ENCODE data around the gene SRCAP. TPM values are rescaled to one million over a fixed set of nuclear protein-coding genes. Genes with fewer than 3 reads are reported as not detected.

The SRCAP gene
- total and polyA plus RNA-seq, 2 donors from 2014 or later, result 1.6 to 71.9 TPM

GRCh38 chr16:30736995-30737793, 38.2 kb downstream of the SRCAP start:
- peak in 1 of 5 donors; percentile 73 for DNase-seq
- Histone ChIP-seq H3K9ac (ENCODE audit: low read length in 3 of 3) (no peak overlapping the region), H3K4me1 (ENCODE audit: control insufficient read depth in 2 of 3, insufficient read depth in 2 of 3, low read depth in 1 of 3, low read length in 3 of 3) (peaks cover 0 to 8% (median 8%) of the 10 kb centered on the region in 3 donors), H3K9me3 (ENCODE audit: control insufficient read depth in 2 of 3, insufficient read depth in 1 of 3, low read length in 3 of 3) (no peaks in the 10 kb centered on the region), H3K27ac (ENCODE audit: low read depth in 2 of 2, low read length in 2 of 2) (no peak overlapping the region), H3K36me3 (ENCODE audit: control insufficient read depth in 2 of 3, insufficient read depth in 3 of 3, low read length in 3 of 3) (peaks cover 9 to 55% (median 37%) of the 10 kb centered on the region in 3 donors), H3K4me3 (ENCODE audit: low read length in 3 of 3) (no peak overlapping the region), H3K27me3 (ENCODE audit: control insufficient read depth, insufficient read depth, low read length) (no peaks in the 10 kb centered on the region)
- no peak for FAIRE-seq
- intact Hi-C loops (cut with DNase I), result no loop called here
- no peak for TF ChIP-seq CTCF (IDR thresholded peaks at IDR 0.05; ENCODE audit: borderline replicate concordance, extremely low read depth, insufficient read depth)

- Histone ChIP-seq H3K27me3 (ENCODE audit: control insufficient read depth, insufficient read depth, low read length) (no peaks in the 10 kb centered on the region), H3K9ac (ENCODE audit: low read length in 3 of 3) (no peak overlapping the region), H3K36me3 (ENCODE audit: control insufficient read depth in 2 of 3, insufficient read depth in 3 of 3, low read length in 3 of 3) (peaks cover 9 to 49% (median 37%) of the 10 kb centered on the region in 3 donors), H3K4me1 (ENCODE audit: control insufficient read depth in 2 of 3, insufficient read depth in 2 of 3, low read depth in 1 of 3, low read length in 3 of 3) (peaks cover 0 to 8% (median 8%) of the 10 kb centered on the region in 3 donors), H3K4me3 (ENCODE audit: low read length in 3 of 3) (no peak overlapping the region), H3K27ac (ENCODE audit: low read depth in 2 of 2, low read length in 2 of 2) (no peak overlapping the region), H3K9me3 (ENCODE audit: control insufficient read depth in 2 of 3, insufficient read depth in 1 of 3, low read length in 3 of 3) (no peaks in the 10 kb centered on the region)
- no peak for TF ChIP-seq CTCF (IDR thresholded peaks at IDR 0.05; ENCODE audit: borderline replicate concordance, extremely low read depth, insufficient read depth)
- DNase-seq, result no peak
- FAIRE-seq, result no peak
- intact Hi-C loops (cut with DNase I), result no loop called here
These were observed 39.0 kb downstream of the SRCAP start for GRCh38 chr16:30737794-30738648.

- Histone ChIP-seq H3K9me3 (ENCODE audit: control insufficient read depth in 2 of 3, insufficient read depth in 1 of 3, low read length in 3 of 3) (no peaks in the 10 kb centered on the region), H3K27me3 (ENCODE audit: control insufficient read depth, insufficient read depth, low read length) (no peaks in the 10 kb centered on the region), H3K4me1 (ENCODE audit: control insufficient read depth in 2 of 3, insufficient read depth in 2 of 3, low read depth in 1 of 3, low read length in 3 of 3) (peaks cover 0 to 8% (median 8%) of the 10 kb centered on the region in 3 donors), H3K27ac (ENCODE audit: low read depth in 2 of 2, low read length in 2 of 2) (no peak overlapping the region), H3K9ac (ENCODE audit: low read length in 3 of 3) (no peak overlapping the region), H3K36me3 (ENCODE audit: control insufficient read depth in 2 of 3, insufficient read depth in 3 of 3, low read length in 3 of 3) (peaks cover 6 to 37% (median 27%) of the 10 kb centered on the region in 3 donors), H3K4me3 (ENCODE audit: low read length in 3 of 3) (no peak overlapping the region)
- intact Hi-C loops (cut with DNase I), result no loop called here
- FAIRE-seq, result no peak
- DNase-seq, result peak in 1 of 5 donors; percentile 83
- TF ChIP-seq CTCF (IDR thresholded peaks at IDR 0.05; ENCODE audit: borderline replicate concordance, extremely low read depth, insufficient read depth), result no peak
These were observed 40.3 kb downstream of the SRCAP start for GRCh38 chr16:30738984-30739951.

All from kidney (tissue), 14 donors.